HL-60 (cell line): ENCODE data around the gene INPP5J.

Experiments
- DNase-seq, 2 experiments: peaks; one replicate each; pipeline ENCODE4 v3.0.0-alpha.2; 2010 to 2020; ENCODE audit warnings: low read depth in 1 of 2, low spot score in 1 of 2
- H3K27ac ChIP-seq: fragments of 250-450 bp; sonication (Bioruptor Pico); replicated peaks from 2 replicates; pipeline ENCODE4 v1.5.1; 2020; ENCODE audit warnings: mild to moderate bottlenecking, moderate library complexity
- H3K27me3 ChIP-seq: fragments of 250-450 bp; sonication (Bioruptor Pico); 2 replicates; pipeline ENCODE4 v1.5.1; 2021; ENCODE audit warnings: mild to moderate bottlenecking, moderate library complexity; ENCODE audit not compliant: insufficient read depth, poor library complexity, severe bottlenecking
- H3K4me3 ChIP-seq: replicated peaks from 2 replicates; pipeline ENCODE4 v1.5.1; 2011; ENCODE audit warnings: mild to moderate bottlenecking, control low read depth, low read length; ENCODE audit not compliant: insufficient read depth
- CTCF ChIP-seq: IDR thresholded peaks from one replicate; pipeline ENCODE4 v1.5.1; 2011; ENCODE audit warnings: low read length, control low read depth, inconsistent platforms; ENCODE audit not compliant: insufficient read depth
- GABPA ChIP-seq: IDR thresholded peaks from 2 replicates; pipeline ENCODE4 v1.6.1; 2012; ENCODE audit warnings: low read depth
- POLR2AphosphoS5 ChIP-seq: IDR thresholded peaks from 2 replicates; pipeline ENCODE4 v1.6.1; 2012; ENCODE audit warnings: low read depth
- REST ChIP-seq: IDR thresholded peaks from 2 replicates; pipeline ENCODE4 v1.6.1; 2012; ENCODE audit warnings: low read depth; ENCODE audit not compliant: insufficient replicate concordance
- SPI1 ChIP-seq: IDR thresholded peaks from 2 replicates; pipeline ENCODE4 v1.6.1; 2012; ENCODE audit warnings: low read depth, mild to moderate bottlenecking, borderline replicate concordance

The INPP5J gene

DNA sequence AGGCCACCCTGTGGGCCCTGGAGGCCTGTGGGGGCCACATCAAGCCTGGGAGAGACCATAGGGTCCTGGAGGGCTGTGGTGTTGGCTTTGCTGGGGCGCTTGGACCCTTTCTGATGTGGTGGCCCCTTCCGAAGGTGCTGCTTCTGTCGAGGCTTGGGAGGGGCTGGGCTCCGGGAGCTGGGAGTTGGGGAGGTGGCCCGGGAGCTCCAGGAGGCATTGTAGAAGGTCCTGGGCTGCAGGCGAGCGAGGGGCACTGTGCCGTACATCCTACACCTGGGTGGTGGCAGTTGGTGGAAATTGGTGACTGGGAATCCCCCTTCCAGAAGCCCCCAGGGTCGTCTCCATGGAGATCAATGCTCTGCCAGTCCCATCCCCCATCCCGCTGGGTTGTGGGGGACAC, 15.0 kb downstream of the INPP5J start:
- DNase-seq, result no peak
- H3K27ac ChIP-seq, result no peak overlapping the region
- no peaks in the 10 kb centered on the region for H3K27me3 ChIP-seq
- no peak overlapping the region for H3K4me3 ChIP-seq
- no peak for TF ChIP-seq CTCF
- no peak for TF ChIP-seq SPI1
- no peak for TF ChIP-seq POLR2AphosphoS5
- no peak for TF ChIP-seq REST
- no peak for TF ChIP-seq GABPA

DNA sequence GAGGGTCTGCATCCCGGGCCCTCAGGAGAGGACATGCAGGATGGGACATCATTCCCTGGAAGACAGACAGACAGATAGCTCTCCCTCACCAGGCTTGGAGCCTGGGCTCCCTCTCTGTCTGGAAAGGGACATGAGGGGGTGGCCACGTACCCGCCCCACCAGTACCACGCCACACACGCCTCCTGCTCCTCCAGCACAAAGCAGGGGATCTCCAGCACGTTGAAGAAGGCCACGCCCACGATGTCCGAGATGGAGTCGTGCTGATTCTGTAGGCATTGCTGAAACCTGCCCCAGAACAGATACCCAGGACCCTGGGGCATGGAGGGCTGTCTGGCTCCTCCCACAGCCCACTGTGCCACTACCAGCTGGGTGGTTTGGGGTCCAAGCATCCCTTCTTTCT, 15.4 kb downstream of the INPP5J start:
- Histone ChIP-seq H3K4me3 (no peak overlapping the region), H3K27me3 (no peaks in the 10 kb centered on the region), H3K27ac (no peak overlapping the region)
- no peak for TF ChIP-seq REST
- TF ChIP-seq GABPA, result no peak
- no peak for TF ChIP-seq SPI1
- no peak for TF ChIP-seq CTCF
- no peak for TF ChIP-seq POLR2AphosphoS5
- no peak for DNase-seq

DNA sequence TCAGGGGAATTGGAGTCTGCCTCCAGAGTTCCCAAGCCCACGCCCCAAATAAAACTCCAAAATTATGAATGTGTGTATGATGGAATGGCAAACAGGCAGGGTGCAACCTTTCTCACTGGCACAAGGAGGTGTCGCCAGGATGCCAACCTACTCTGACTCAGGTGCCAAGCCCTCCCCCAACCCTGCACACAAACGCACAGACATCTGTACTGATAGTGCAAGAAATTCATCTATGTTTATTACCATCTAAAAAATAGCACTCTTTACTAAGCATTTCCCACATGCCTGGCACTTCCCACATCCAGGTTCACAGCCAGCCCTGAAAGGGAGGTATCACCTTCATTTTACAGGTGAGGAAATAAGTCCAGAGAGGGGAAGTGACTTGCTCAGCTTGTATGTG, 16.3 kb downstream of the INPP5J start:
- TF ChIP-seq SPI1, result no peak
- TF ChIP-seq POLR2AphosphoS5, result no peak
- no peak for TF ChIP-seq GABPA
- no peak for TF ChIP-seq CTCF
- no peak for TF ChIP-seq REST
- H3K27ac ChIP-seq, result no peak overlapping the region
- no peaks in the 10 kb centered on the region for H3K27me3 ChIP-seq
- DNase-seq, result no peak
- H3K4me3 ChIP-seq, result no peak overlapping the region
